GM23338 (cell line): ENCODE measurements around the gene F7. TPM values are rescaled to one million over a fixed set of nuclear protein-coding genes. Genes with fewer than 3 reads are reported as not detected.

ENCODE experiments used
- ATAC-seq: fragments of 200-7000 bp; cut with Tn5 transposase; 3 replicates; pipeline ENCODE4 v1.9.1; 2020
- DNase-seq: peaks from one replicate; pipeline ENCODE4 v3.0.0-alpha.2; 2015; ENCODE audit warnings: low spot score
- H2AFZ ChIP-seq: fragments of 200-600 bp; sonication (generic); 2 replicates; pipeline ENCODE4 v1.8.0; 2016; ENCODE audit warnings: antibody characterized with exemption, mild to moderate bottlenecking, moderate library complexity
- H3F3A ChIP-seq: fragments of 200-600 bp; sonication (generic); replicated peaks from 2 replicates; pipeline ENCODE4 v1.8.0; 2017; ENCODE audit warnings: antibody characterized with exemption, mixed run types, low read depth
- H3K27ac ChIP-seq: fragments of 200-600 bp; sonication (generic); 2 replicates; pipeline ENCODE4 v1.6.1; 2016; ENCODE audit warnings: low read depth
- H3K27me3 ChIP-seq: fragments of 200-600 bp; sonication (generic); 2 replicates; pipeline ENCODE4 v1.8.0; 2016; ENCODE audit warnings: mild to moderate bottlenecking, mixed run types, moderate library complexity; ENCODE audit not compliant: insufficient read depth
- H3K36me3 ChIP-seq: fragments of 200-600 bp; sonication (generic); 2 replicates; pipeline ENCODE4 v1.8.0; 2016; ENCODE audit warnings: mild to moderate bottlenecking; ENCODE audit not compliant: insufficient read depth
- H3K4me1 ChIP-seq: fragments of 200-600 bp; sonication (generic); 2 replicates; pipeline ENCODE4 v1.8.0; 2016; ENCODE audit warnings: mild to moderate bottlenecking, moderate library complexity; ENCODE audit not compliant: insufficient read depth
- H3K4me2 ChIP-seq: fragments of 200-600 bp; sonication (generic); 2 replicates; pipeline ENCODE4 v1.7.1; 2017; ENCODE audit warnings: mixed run types
- H3K4me3 ChIP-seq: fragments of 200-600 bp; sonication (generic); 2 replicates; pipeline ENCODE4 v1.6.1; 2016; ENCODE audit warnings: mixed run types
- H3K79me2 ChIP-seq: fragments of 200-600 bp; sonication (generic); replicated peaks from 2 replicates; pipeline ENCODE4 v1.8.0; 2017; ENCODE audit warnings: mild to moderate bottlenecking; ENCODE audit not compliant: insufficient read depth
- H3K9me2 ChIP-seq: fragments of 200-600 bp; sonication (generic); 2 replicates; pipeline ENCODE4 v1.8.0; 2017; ENCODE audit not compliant: insufficient read depth
- H4K20me1 ChIP-seq: fragments of 200-600 bp; sonication (generic); replicated peaks from 2 replicates; pipeline ENCODE4 v1.8.0; 2017; ENCODE audit warnings: mild to moderate bottlenecking; ENCODE audit not compliant: insufficient read depth
- H3K27ac Mint-ChIP-seq: 2 replicates; pipeline ENCODE4 v1.8.0; 2020; ENCODE audit warnings: inconsistent platforms, mild to moderate bottlenecking, moderate library complexity, mixed read lengths
- H3K27me3 Mint-ChIP-seq: 3 replicates; pipeline ENCODE4 v1.8.0; 2022; ENCODE audit warnings: low read depth, mild to moderate bottlenecking, moderate library complexity, mixed read lengths, inconsistent platforms; ENCODE audit not compliant: insufficient read depth, poor library complexity
- H3K36me3 Mint-ChIP-seq: 3 replicates; pipeline ENCODE4 v1.8.0; 2021; ENCODE audit warnings: low read depth, mild to moderate bottlenecking, inconsistent platforms, moderate library complexity, mixed read lengths
- H3K4me1 Mint-ChIP-seq: 3 replicates; pipeline ENCODE4 v1.8.0; 2020; ENCODE audit warnings: mild to moderate bottlenecking, inconsistent platforms, mixed read lengths
- H3K4me3 Mint-ChIP-seq: 3 replicates; pipeline ENCODE4 v1.8.0; 2021; ENCODE audit warnings: moderate library complexity, mild to moderate bottlenecking, inconsistent platforms, mixed read lengths
- H3K9me3 Mint-ChIP-seq: 3 replicates; pipeline ENCODE4 v1.8.0; 2020; ENCODE audit warnings: moderate library complexity, mild to moderate bottlenecking, inconsistent platforms, mixed read lengths
- CREB1 ChIP-seq: fragments of 250-450 bp; sonication (Bioruptor Pico); IDR thresholded peaks from 2 replicates; pipeline ENCODE4 v1.5.0; 2020; ENCODE audit warnings: low read depth, mild to moderate bottlenecking, moderate library complexity
- CTCF ChIP-seq, 2 experiments: fragments of 200-600 bp in 1 of 2; sonication (generic) in 1 of 2; conservative IDR thresholded peaks; 2 replicates each; pipeline versions ENCODE4 v1.5.1 to v1.6.1; 2016 to 2017; ENCODE audit warnings: antibody characterized with exemption in 2 of 2, low read depth in 2 of 2, mild to moderate bottlenecking in 2 of 2, moderate library complexity in 1 of 2
- EZH2 ChIP-seq: fragments of 200-600 bp; sonication (generic); IDR thresholded peaks from one replicate; pipeline ENCODE4 v1.8.0; 2017; ENCODE audit warnings: antibody characterized with exemption, mild to moderate bottlenecking, low read depth; ENCODE audit not compliant: unreplicated experiment
- EZH2phosphoT487 ChIP-seq: fragments of 200-600 bp; sonication (generic); IDR thresholded peaks from one replicate; pipeline ENCODE4 v1.8.1; 2018; ENCODE audit warnings: antibody characterized with exemption; ENCODE audit not compliant: unreplicated experiment
- JUNB ChIP-seq: IDR thresholded peaks from one replicate; pipeline ENCODE4 v1.6.1; 2016; ENCODE audit warnings: antibody characterized with exemption; ENCODE audit not compliant: unreplicated experiment
- NANOG ChIP-seq: IDR thresholded peaks from 2 replicates; pipeline ENCODE4 v1.6.1; 2016; ENCODE audit warnings: antibody characterized with exemption, borderline replicate concordance
- POLR2AphosphoS5 ChIP-seq: IDR thresholded peaks from 2 replicates; pipeline ENCODE4 v1.6.1; 2016; ENCODE audit warnings: antibody characterized with exemption, low read depth
- REST ChIP-seq: IDR thresholded peaks from one replicate; pipeline ENCODE4 v1.6.1; 2018; ENCODE audit warnings: antibody characterized with exemption; ENCODE audit not compliant: unreplicated experiment
- STAT1 ChIP-seq: IDR thresholded peaks from one replicate; pipeline ENCODE4 v1.6.1; 2016; ENCODE audit warnings: antibody characterized with exemption; ENCODE audit not compliant: unreplicated experiment
- ZNF114 ChIP-seq: fragments of 250-450 bp; sonication (Bioruptor Pico); IDR thresholded peaks from 2 replicates; pipeline ENCODE4 v1.5.0; 2020; ENCODE audit warnings: mild to moderate bottlenecking, moderate library complexity
- ZNF331 ChIP-seq: fragments of 250-450 bp; sonication (Bioruptor Pico); IDR thresholded peaks from 2 replicates; pipeline ENCODE4 v1.5.0; 2020; ENCODE audit warnings: low read depth, mild to moderate bottlenecking, moderate library complexity
- polyA plus RNA-seq: library from polyadenylated mRNA; unstranded; fragments of >200 nt; fragmentation: Nextera tagmentation; extraction: Ambion mirVana; gene quantifications from 2 replicates; pipeline ENCODE4 v1.2.1, GENCODE V29; 2016
- total RNA-seq: library from RNA; depleted of rRNA; stranded (reverse); fragments of >200 nt; shearing (Covaris generic); gene quantifications from 2 replicates; pipeline ENCODE4 v1.2.3, GENCODE V29; 2014
- TF ChIP-seq, protein P1 (sequence below): fragments of 250-450 bp; sonication (Bioruptor Pico); IDR thresholded peaks from 2 replicates; pipeline ENCODE4 v1.5.0; 2020; ENCODE audit warnings: mild to moderate bottlenecking, moderate library complexity
- TF ChIP-seq, protein P2 (sequence below): IDR thresholded peaks from 2 replicates; pipeline ENCODE4 v1.6.1; 2016; ENCODE audit warnings: antibody characterized with exemption

The F7 gene
- total and polyA plus RNA-seq, 2 experiments from 2014 or later = 0.16 to 0.24 TPM

DNA sequence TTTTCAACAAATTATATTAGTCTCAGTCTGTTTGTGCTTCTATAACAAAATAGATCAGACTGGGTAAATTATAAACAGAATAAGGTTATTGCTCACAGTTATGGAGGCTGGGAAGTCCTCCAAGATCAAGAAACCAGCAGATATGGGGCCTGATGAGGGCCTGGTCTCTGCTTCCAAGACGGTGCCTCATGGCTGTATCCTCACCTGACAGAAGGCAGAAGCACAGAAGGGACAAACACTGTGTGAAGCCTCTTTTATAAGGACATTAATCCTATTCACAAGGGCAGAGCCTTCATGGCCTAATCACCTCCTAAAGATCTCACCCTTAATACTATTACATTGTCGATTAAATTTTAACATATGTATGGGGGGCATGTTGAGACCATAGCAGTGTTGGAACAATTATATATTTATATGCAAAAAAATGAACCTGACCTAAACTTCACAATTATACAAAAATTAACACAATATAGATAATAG, 29.7 kb downstream of the F7 start:
- Mint-ChIP-seq H3K36me3 (no peaks in the 10 kb centered on the region), H3K27me3 (no peaks in the 10 kb centered on the region), H3K4me3 (no peak overlapping the region), H3K9me3 (no peaks in the 10 kb centered on the region), H3K4me1 (peaks cover 14% of the 10 kb centered on the region), H3K27ac (no peak overlapping the region)
- no peak for DNase-seq
- ATAC-seq = no peak
- no peaks in the 10 kb centered on the region for H3K9me2 ChIP-seq
- H3K79me2 ChIP-seq = no peaks in the 10 kb centered on the region
- peaks cover 9% of the 10 kb centered on the region for H3K4me1 ChIP-seq
- no peak overlapping the region for H2AFZ ChIP-seq
- no peak overlapping the region for H3K4me3 ChIP-seq
- TF ChIP-seq, protein P1, sequence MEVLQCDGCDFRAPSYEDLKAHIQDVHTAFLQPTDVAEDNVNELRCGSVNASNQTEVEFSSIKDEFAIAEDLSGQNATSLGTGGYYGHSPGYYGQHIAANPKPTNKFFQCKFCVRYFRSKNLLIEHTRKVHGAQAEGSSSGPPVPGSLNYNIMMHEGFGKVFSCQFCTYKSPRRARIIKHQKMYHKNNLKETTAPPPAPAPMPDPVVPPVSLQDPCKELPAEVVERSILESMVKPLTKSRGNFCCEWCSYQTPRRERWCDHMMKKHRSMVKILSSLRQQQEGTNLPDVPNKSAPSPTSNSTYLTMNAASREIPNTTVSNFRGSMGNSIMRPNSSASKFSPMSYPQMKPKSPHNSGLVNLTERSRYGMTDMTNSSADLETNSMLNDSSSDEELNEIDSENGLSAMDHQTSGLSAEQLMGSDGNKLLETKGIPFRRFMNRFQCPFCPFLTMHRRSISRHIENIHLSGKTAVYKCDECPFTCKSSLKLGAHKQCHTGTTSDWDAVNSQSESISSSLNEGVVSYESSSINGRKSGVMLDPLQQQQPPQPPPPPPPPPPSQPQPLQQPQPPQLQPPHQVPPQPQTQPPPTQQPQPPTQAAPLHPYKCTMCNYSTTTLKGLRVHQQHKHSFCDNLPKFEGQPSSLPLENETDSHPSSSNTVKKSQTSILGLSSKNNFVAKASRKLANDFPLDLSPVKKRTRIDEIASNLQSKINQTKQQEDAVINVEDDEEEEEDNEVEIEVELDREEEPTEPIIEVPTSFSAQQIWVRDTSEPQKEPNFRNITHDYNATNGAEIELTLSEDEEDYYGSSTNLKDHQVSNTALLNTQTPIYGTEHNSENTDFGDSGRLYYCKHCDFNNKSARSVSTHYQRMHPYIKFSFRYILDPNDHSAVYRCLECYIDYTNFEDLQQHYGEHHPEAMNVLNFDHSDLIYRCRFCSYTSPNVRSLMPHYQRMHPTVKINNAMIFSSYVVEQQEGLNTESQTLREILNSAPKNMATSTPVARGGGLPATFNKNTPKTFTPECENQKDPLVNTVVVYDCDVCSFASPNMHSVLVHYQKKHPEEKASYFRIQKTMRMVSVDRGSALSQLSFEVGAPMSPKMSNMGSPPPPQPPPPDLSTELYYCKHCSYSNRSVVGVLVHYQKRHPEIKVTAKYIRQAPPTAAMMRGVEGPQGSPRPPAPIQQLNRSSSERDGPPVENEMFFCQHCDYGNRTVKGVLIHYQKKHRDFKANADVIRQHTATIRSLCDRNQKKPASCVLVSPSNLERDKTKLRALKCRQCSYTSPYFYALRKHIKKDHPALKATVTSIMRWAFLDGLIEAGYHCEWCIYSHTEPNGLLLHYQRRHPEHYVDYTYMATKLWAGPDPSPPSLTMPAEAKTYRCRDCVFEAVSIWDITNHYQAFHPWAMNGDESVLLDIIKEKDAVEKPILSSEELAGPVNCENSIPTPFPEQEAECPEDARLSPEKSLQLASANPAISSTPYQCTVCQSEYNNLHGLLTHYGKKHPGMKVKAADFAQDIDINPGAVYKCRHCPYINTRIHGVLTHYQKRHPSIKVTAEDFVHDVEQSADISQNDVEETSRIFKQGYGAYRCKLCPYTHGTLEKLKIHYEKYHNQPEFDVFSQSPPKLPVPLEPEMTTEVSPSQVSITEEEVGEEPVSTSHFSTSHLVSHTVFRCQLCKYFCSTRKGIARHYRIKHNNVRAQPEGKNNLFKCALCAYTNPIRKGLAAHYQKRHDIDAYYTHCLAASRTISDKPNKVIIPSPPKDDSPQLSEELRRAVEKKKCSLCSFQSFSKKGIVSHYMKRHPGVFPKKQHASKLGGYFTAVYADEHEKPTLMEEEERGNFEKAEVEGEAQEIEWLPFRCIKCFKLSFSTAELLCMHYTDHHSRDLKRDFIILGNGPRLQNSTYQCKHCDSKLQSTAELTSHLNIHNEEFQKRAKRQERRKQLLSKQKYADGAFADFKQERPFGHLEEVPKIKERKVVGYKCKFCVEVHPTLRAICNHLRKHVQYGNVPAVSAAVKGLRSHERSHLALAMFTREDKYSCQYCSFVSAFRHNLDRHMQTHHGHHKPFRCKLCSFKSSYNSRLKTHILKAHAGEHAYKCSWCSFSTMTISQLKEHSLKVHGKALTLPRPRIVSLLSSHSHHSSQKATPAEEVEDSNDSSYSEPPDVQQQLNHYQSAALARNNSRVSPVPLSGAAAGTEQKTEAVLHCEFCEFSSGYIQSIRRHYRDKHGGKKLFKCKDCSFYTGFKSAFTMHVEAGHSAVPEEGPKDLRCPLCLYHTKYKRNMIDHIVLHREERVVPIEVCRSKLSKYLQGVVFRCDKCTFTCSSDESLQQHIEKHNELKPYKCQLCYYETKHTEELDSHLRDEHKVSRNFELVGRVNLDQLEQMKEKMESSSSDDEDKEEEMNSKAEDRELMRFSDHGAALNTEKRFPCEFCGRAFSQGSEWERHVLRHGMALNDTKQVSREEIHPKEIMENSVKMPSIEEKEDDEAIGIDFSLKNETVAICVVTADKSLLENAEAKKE (CRISPR knock-in tag) = no peak
- TF ChIP-seq EZH2 (no peak), ZNF331 (CRISPR knock-in tag) (no peak), CTCF (conservative IDR thresholded peaks at IDR 0.05; ENCODE audit: low read depth in 2 of 2) (no peak), CREB1 (CRISPR knock-in tag) (no peak), STAT1 (no peak), JUNB (no peak), NANOG (no peak), REST (no peak), POLR2AphosphoS5 (no peak), EZH2phosphoT487 (no peak), ZNF114 (no peak)
- TF ChIP-seq, protein P2, sequence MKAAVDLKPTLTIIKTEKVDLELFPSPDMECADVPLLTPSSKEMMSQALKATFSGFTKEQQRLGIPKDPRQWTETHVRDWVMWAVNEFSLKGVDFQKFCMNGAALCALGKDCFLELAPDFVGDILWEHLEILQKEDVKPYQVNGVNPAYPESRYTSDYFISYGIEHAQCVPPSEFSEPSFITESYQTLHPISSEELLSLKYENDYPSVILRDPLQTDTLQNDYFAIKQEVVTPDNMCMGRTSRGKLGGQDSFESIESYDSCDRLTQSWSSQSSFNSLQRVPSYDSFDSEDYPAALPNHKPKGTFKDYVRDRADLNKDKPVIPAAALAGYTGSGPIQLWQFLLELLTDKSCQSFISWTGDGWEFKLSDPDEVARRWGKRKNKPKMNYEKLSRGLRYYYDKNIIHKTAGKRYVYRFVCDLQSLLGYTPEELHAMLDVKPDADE = no peak
- no peaks in the 10 kb centered on the region for H4K20me1 ChIP-seq
- H3F3A ChIP-seq = no peaks in the 10 kb centered on the region
- H3K36me3 ChIP-seq = no peaks in the 10 kb centered on the region
- no peaks in the 10 kb centered on the region for H3K27me3 ChIP-seq
- H3K4me2 ChIP-seq = no peak overlapping the region
- H3K27ac ChIP-seq = no peak overlapping the region
